ENCODE results near the gene TSPOAP1.

DNA sequence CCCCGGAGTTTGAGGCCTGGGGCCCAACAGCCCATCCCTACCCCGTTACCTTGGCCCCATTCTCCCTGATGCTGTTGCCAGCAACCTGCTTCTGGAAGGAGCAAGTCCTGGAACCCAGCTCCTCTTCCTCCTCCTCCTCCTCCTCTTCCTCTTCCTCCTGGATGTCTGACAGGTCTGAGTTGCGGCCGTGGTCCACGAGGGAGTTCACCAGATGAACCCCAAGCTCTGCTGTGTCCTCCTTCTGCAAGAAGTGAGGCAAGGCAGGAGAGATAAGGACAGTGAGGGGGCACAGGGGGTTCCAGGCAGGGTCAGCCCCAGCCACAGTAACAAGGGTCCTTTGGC is 18.7 kb downstream of the TSPOAP1 start:
- TF ChIP-seq, protein P1, sequence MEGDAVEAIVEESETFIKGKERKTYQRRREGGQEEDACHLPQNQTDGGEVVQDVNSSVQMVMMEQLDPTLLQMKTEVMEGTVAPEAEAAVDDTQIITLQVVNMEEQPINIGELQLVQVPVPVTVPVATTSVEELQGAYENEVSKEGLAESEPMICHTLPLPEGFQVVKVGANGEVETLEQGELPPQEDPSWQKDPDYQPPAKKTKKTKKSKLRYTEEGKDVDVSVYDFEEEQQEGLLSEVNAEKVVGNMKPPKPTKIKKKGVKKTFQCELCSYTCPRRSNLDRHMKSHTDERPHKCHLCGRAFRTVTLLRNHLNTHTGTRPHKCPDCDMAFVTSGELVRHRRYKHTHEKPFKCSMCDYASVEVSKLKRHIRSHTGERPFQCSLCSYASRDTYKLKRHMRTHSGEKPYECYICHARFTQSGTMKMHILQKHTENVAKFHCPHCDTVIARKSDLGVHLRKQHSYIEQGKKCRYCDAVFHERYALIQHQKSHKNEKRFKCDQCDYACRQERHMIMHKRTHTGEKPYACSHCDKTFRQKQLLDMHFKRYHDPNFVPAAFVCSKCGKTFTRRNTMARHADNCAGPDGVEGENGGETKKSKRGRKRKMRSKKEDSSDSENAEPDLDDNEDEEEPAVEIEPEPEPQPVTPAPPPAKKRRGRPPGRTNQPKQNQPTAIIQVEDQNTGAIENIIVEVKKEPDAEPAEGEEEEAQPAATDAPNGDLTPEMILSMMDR (IDR thresholded peaks at IDR 0.05) = no peak
- no peak for TF ChIP-seq POLR2A (IDR thresholded peaks at IDR 0.05)

Data from testis (tissue), 2 donors.